Measurements from ENCODE around the gene GPD1. TPM values are rescaled to one million over a fixed set of nuclear protein-coding genes. Genes with fewer than 3 reads are reported as not detected.
"Not testable (repeated sequence)": the region's sequence is repeated elsewhere in the genome, so short reads cannot be mapped to it uniquely, and the experiment has no call there.

Gene GPD1
- total RNA-seq, 4 donors from 2014 or later: 188 to 829 (median 253) TPM

DNA sequence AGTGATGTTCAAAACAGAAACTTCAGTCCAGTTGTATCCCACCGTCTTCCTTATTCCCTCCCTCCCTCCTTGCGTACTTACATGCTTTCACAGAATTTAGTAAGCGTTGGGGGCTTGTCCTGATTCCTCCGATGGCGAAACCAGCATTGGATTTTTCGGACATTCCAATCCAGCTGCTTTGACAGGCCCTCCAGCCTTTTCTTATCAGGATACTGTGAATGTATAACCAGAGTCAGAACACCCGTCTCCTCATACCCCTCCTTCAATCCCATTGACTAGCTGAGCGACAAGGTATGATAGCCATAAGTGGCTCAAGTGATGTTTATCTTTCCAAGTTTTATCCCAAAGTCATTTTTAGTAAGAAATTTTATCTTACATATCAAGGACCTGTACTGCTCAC is 39.2 kb downstream of the GPD1 start:
- no peak overlapping the region for H3K27ac ChIP-seq
- WGBS, 2 donors: 89 to 95% methylated on average over 8 of the region's 8 CpGs
- no peaks in the 10 kb centered on the region for H3K9me3 ChIP-seq
- H3K36me3 ChIP-seq: peaks cover 0 to 34% (median 0%) of the 10 kb centered on the region in 3 donors
- H3K4me3 ChIP-seq: no peak overlapping the region
- H3K27me3 ChIP-seq: no peaks in the 10 kb centered on the region
- no peak for TF ChIP-seq EP300 (IDR thresholded peaks at IDR 0.05)
- TF ChIP-seq, protein P1, sequence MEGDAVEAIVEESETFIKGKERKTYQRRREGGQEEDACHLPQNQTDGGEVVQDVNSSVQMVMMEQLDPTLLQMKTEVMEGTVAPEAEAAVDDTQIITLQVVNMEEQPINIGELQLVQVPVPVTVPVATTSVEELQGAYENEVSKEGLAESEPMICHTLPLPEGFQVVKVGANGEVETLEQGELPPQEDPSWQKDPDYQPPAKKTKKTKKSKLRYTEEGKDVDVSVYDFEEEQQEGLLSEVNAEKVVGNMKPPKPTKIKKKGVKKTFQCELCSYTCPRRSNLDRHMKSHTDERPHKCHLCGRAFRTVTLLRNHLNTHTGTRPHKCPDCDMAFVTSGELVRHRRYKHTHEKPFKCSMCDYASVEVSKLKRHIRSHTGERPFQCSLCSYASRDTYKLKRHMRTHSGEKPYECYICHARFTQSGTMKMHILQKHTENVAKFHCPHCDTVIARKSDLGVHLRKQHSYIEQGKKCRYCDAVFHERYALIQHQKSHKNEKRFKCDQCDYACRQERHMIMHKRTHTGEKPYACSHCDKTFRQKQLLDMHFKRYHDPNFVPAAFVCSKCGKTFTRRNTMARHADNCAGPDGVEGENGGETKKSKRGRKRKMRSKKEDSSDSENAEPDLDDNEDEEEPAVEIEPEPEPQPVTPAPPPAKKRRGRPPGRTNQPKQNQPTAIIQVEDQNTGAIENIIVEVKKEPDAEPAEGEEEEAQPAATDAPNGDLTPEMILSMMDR (IDR thresholded peaks at IDR 0.05): no peak
- TF ChIP-seq POLR2A (IDR thresholded peaks at IDR 0.05): no peak
- no peak for DNase-seq (ENCODE audit: low spot score in 2 of 2)
- H3K4me1 ChIP-seq: no peaks in the 10 kb centered on the region

DNA sequence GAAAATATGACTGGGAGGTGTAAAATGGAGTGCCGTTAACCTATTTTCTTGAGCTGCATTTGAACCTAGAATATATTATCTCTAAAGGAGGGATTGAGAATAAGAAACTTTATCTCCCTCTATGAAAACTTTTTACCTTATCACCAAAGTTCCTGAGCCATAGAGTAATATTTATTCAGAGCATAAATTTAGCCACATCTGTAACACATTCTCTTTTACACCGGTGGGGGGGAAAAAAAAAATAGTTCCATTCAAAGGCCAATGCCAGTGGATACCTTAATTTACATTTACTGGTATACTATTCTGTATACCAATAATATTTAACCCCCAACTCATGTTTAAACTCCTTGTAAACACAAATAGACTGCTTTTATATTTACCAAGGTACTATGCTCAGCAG is 41.6 kb downstream of the GPD1 start:
- no peak for DNase-seq (ENCODE audit: low spot score in 2 of 2)
- Histone ChIP-seq H3K27ac (no peak overlapping the region), H3K9me3 (no peaks in the 10 kb centered on the region), H3K27me3 (no peaks in the 10 kb centered on the region), H3K4me3 (no peak overlapping the region), H3K4me1 (peaks cover 0 to 7% (median under 1%) of the 10 kb centered on the region in 4 donors), H3K36me3 (peaks cover 0 to 18% (median 0%) of the 10 kb centered on the region in 3 donors)
- WGBS, 2 donors: 65 to 66% methylated on average over 2 of the region's 2 CpGs
- TF ChIP-seq EP300 (IDR thresholded peaks at IDR 0.05): no peak
- TF ChIP-seq, protein P1 (IDR thresholded peaks at IDR 0.05): no peak
- no peak for TF ChIP-seq POLR2A (IDR thresholded peaks at IDR 0.05)

DNA sequence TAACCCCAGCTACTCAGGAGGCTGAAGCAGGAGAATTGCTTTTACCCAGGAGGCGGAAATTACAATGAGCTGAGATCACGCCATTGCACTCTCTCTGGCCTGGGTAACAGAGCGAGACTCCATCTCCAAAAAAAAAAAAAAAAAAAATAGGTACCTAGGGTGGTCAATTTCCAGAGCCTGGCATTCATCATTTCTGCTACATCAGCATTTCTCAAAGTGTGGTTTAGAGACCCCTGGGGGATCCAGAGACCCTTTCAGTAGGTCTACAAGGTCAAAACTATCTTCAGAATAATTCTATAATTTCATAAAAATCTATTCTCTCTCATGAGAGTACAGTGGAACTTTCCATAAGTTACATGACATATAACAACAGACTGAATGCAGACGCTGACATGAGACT is 43.5 kb downstream of the GPD1 start:
- Histone ChIP-seq H3K4me3 (no peak overlapping the region), H3K36me3 (peaks cover 0 to under 1% (median 0%) of the 10 kb centered on the region in 3 donors), H3K4me1 (peaks cover 0 to 16% (median 2%) of the 10 kb centered on the region in 4 donors), H3K9me3 (no peaks in the 10 kb centered on the region), H3K27me3 (no peaks in the 10 kb centered on the region), H3K27ac (no peak overlapping the region)
- WGBS, 2 donors: 93 to 94% methylated on average over 4 of the region's 4 CpGs
- DNase-seq (ENCODE audit: low spot score in 2 of 2): no peak
- TF ChIP-seq, protein P1 (IDR thresholded peaks at IDR 0.05): no peak
- TF ChIP-seq POLR2A (IDR thresholded peaks at IDR 0.05) (no peak), EP300 (IDR thresholded peaks at IDR 0.05) (no peak)

DNA sequence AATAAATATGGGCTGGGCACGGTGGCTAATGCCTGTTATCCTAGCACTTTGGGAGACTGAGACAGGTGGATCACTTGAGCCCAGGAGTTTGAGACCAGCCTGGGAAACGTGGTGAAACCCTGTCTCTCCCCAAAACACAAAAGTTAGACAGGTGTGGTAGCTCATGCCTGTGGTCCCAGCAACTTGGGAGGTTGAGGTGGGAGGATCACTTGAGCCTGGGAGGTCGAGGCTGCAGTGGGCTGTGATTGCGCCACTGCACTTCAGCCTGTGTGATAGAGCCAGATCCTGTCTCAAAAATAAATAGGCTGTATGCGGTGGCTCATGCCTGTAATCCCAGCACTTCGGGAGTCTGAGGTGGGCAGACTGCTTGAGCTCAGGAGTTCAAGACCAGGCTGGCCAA is 44.2 kb downstream of the GPD1 start:
- H3K9me3 ChIP-seq: not testable (repeated sequence)

DNA sequence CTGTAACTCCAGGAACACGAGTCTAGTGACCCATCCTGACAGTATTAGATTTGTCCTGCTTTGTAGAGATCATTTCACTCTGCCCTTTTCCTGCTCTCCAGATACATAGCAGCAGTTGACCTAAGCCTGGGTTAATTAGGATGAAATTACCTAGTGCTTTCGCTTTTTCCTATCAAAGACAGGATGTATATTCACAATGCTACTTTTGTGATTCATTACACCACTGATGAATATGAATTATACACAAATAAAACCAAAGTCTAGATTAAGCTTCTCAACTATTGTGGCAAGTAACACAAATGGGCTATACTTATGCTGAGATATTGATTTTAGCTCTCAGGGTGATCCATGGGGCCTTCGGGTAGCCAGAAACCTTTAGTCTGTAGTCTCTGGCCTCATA is 45.5 kb downstream of the GPD1 start:
- DNase-seq (ENCODE audit: low spot score in 2 of 2): no peak

More for the DNA sequence above, 44.2 kb downstream of the GPD1 start:
- H3K27me3 ChIP-seq; H3K4me3 ChIP-seq; H3K36me3 ChIP-seq; DNase-seq (ENCODE audit: low spot score in 2 of 2); H3K27ac ChIP-seq: not testable (repeated sequence)
- WGBS, 2 donors: 87 to 91% methylated on average over 6 of the region's 6 CpGs
- peaks cover 0 to 16% (median 2%) of the 10 kb centered on the region in 4 donors for H3K4me1 ChIP-seq

More for the DNA sequence above, 45.5 kb downstream of the GPD1 start:
- H3K4me1 ChIP-seq: peaks cover 0 to 16% (median 2%) of the 10 kb centered on the region in 4 donors
- WGBS, 2 donors: 67 to 70% methylated on average over 3 of the region's 3 CpGs
- H3K4me3 ChIP-seq: no peak overlapping the region
- TF ChIP-seq, protein P1 (IDR thresholded peaks at IDR 0.05): no peak
- TF ChIP-seq POLR2A (IDR thresholded peaks at IDR 0.05): no peak
- no peak overlapping the region for H3K27ac ChIP-seq
- peaks cover 0 to 8% (median 0%) of the 10 kb centered on the region in 3 donors for H3K36me3 ChIP-seq
- no peaks in the 10 kb centered on the region for H3K9me3 ChIP-seq
- H3K27me3 ChIP-seq: no peaks in the 10 kb centered on the region

All from tibial nerve (tissue), 4 donors.